Skeletal muscle tissue (tissue), 4 donors: Measurements from ENCODE around the gene SNX25. TPM values are rescaled to one million over a fixed set of nuclear protein-coding genes. Genes with fewer than 3 reads are reported as not detected.

Experiments used
- H3K27ac ChIP-seq: one replicate; pipeline ENCODE4 v1.7.0; 2013; ENCODE audit warnings: mild to moderate bottlenecking, low read depth, low read length, inconsistent platforms
- H3K27me3 ChIP-seq, 3 donors: one replicate each; pipeline ENCODE4 v1.7.0; 2013; ENCODE audit warnings: low read length in 3 of 3; ENCODE audit not compliant: control insufficient read depth in 3 of 3, insufficient read depth in 3 of 3
- H3K36me3 ChIP-seq, 3 donors: one replicate each; pipeline ENCODE4 v1.7.0; 2013; ENCODE audit warnings: low read length in 3 of 3; ENCODE audit not compliant: control insufficient read depth in 3 of 3, insufficient read depth in 3 of 3
- H3K4me1 ChIP-seq, 3 donors: one replicate each; pipeline ENCODE4 v1.7.0; 2013; ENCODE audit warnings: low read length in 3 of 3, mild to moderate bottlenecking in 3 of 3; ENCODE audit not compliant: control insufficient read depth in 3 of 3, insufficient read depth in 3 of 3
- H3K4me3 ChIP-seq, 3 donors: one replicate each; pipeline ENCODE4 v1.7.0; 2013; ENCODE audit warnings: low read length in 3 of 3
- H3K9ac ChIP-seq, 3 donors: one replicate each; pipeline ENCODE4 v1.7.0; 2013; ENCODE audit warnings: low read length in 3 of 3, mild to moderate bottlenecking in 3 of 3, moderate library complexity in 2 of 3, low read depth in 1 of 3
- H3K9me3 ChIP-seq, 3 donors: one replicate each; pipeline ENCODE4 v1.7.0; 2013; ENCODE audit warnings: low read length in 3 of 3; ENCODE audit not compliant: control insufficient read depth in 3 of 3
- total RNA-seq: library from RNA; depleted of rRNA; stranded (reverse); fragments of >200 nt; gene quantifications from one replicate; pipeline ENCODE4 v1.2.3, GENCODE V29; 2014
- donor health status: Osteomylitis.

Gene SNX25
- total RNA-seq, 1 donor from 2014 or later: 12.5 TPM

DNA sequence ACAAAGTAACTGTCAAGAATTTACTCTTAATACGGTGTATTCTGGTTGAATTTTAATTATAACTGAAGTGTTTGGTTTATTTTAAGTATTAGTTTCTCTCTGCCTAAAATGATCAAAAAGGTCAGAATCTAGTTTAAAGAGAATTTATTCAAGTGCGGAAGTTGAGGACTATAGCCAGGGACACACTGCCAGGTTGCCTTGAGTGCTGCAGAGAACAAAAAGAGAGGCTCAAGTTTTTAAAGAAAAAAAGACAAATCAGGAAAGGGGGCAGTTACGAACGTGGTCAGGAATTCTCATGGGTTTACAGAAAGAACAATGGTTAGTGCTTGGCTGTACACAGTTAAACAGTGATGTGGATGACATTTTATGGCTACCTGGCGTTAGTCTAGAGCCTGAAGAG, 81.3 kb downstream of the SNX25 start:
- Histone ChIP-seq H3K4me1 (no peaks in the 10 kb centered on the region), H3K9me3 (no peaks in the 10 kb centered on the region), H3K4me3 (no peak overlapping the region), H3K27ac (no peak overlapping the region), H3K9ac (no peak overlapping the region), H3K27me3 (no peaks in the 10 kb centered on the region), H3K36me3 (peaks cover 0 to 24% (median 14%) of the 10 kb centered on the region in 3 donors)

DNA sequence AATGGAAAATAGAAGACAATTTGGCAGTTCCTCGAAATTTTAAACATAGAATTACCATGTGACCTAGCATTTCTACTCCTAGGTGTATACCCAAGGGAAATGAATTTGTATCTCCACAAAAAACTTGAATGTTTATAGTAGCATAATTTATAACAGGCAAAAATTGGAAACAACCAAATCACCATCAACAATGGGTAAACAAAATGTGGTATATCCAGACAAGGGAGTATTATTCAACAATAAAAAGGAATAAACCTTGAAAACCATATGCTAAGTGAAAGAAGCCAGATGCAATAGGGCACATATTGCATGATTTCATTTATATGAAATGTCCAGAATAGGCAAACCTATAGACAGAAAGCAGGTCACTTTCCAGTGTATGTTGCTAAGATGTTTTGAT, 83.8 kb downstream of the SNX25 start:
- Histone ChIP-seq H3K27me3 (no peaks in the 10 kb centered on the region), H3K9ac (no peak overlapping the region), H3K4me3 (no peak overlapping the region), H3K9me3 (no peaks in the 10 kb centered on the region), H3K4me1 (no peaks in the 10 kb centered on the region), H3K27ac (no peak overlapping the region), H3K36me3 (peaks cover 0 to 24% (median 14%) of the 10 kb centered on the region in 3 donors)

DNA sequence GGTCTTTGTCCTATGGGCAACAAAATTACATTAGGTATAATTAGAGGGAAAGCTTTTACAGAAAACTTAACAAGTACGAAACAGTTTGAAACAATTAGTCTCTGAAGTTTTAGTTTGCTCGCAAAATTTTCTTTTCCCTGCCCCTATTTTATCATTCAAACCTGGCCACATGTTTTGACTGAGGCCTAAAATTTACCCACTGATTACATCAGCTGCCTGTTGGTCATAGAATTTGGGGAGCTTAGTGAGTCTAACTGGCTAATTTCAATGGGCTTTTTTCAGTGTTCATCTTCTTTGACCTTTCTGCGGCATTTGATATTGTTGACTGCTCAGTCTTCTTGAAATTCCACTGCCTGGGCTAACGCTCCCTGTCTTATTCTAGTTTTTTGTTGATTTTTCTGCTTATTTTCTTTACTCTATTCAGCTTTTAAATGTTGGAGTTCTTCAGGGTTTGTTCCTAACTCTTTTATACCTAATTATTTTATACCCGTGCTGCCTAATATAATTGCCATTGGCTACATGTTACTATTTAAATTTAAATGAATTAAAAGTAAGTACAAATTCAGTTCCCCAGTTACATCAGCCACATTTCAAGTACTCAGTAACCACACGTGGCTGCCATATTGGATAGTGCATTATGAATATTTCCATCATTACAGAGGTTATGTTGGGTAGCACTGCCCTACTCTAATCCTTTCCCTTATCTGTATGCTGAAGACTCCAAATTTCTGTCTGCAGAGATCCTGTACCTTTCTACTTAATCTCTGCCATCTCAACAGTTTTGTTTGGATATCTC, 87.5 kb downstream of the SNX25 start:
- H3K27me3 ChIP-seq: no peaks in the 10 kb centered on the region
- H3K36me3 ChIP-seq: peaks cover 0 to 11% (median 10%) of the 10 kb centered on the region in 3 donors
- H3K9ac ChIP-seq: no peak overlapping the region
- no peaks in the 10 kb centered on the region for H3K4me1 ChIP-seq
- H3K27ac ChIP-seq: no peak overlapping the region
- H3K9me3 ChIP-seq: no peaks in the 10 kb centered on the region
- no peak overlapping the region for H3K4me3 ChIP-seq

DNA sequence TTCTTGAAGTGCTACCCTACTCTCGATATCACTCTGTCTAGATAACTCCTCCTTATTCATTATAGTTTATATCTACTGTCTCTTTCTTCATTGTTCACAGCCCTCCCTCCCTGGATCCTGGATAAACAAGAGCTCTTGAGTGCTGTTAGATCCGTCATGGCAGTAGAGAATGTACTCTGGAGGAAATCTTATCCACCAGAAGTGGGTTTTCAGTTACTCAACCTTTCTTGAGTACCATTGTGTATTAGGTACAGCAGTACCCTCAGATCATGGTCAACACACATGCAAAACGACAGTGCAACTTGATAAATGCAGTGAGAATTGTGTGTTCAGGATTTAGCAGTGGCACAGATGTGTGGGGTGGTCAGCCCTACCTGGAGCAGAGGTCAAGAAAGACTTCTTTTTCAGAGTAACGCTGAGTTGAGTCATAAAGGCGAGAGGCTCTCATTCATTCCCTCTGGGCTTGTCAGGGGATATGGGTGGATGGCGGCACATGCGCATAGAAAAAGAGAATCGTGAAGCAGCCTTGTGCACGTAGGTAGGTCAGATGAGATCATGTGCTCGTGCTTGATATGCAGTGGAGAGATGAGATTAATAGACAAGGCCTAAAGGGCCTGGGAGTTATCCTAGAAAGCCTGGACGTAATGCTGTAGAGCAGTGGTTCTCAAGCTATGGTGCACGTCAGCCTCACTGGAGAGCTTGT, 89.5 kb downstream of the SNX25 start:
- Histone ChIP-seq H3K27me3 (no peaks in the 10 kb centered on the region), H3K9ac (no peak overlapping the region), H3K4me1 (no peaks in the 10 kb centered on the region), H3K4me3 (no peak overlapping the region), H3K36me3 (peaks cover 0 to 10% (median 4%) of the 10 kb centered on the region in 3 donors), H3K27ac (no peak overlapping the region), H3K9me3 (no peaks in the 10 kb centered on the region)

DNA sequence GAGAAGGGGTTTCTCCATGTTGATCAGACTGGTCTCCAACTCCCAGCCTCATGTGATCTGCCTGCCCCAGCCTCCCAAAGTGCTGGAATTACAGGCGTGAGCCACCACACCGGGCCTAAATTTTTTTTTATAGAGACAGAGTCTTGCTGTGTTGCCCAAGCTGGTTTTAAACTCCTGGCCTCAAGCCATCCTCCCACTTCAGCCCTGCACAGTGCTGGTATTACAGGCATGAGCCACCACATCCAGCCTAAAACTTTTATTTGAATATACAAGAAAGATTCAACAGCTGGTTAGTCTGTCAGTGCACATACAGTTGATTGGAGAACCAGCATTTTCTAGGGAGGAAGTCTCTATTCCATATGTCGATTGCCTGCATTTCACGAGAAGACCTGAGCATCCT, 95.1 kb downstream of the SNX25 start:
- Histone ChIP-seq H3K9ac (no peak overlapping the region), H3K27me3 (no peaks in the 10 kb centered on the region)

DNA sequence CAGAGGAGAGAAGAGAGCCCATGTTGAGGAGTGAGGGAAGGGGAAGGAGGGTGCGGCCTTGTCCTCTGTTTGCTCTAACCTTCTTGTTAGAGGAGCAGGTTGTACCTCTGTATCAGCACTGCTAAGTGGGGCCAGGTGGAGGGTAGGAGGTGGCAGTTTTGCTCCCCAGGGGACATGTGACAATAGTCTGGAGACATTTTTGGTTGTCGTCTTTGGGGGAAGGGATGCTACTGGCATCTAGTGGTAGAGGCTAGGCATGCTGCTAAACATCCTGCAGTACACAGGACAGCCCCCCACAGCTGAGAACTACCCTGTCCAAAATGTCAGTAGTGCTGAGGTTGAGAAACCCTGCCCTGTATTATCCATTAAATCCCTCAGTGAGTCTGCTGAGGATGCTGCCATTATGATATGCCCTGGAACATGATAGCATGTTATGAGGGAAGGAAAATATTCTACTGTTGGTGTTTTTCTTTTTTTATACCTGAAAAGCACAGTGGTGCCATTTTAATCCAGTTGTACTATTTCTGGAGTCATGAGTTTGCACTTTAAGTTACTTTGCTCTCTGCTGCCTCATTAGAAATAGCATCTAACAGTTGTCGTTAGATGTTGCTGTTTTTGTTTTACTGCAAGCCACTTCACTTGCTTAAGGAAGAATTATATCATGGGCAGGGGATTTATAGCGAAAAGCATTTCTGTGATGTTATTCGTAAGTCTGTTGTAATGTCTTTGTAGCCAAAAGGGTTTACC, 95.7 kb downstream of the SNX25 start:
- H3K36me3 ChIP-seq: no peaks in the 10 kb centered on the region
- no peaks in the 10 kb centered on the region for H3K27me3 ChIP-seq
- H3K27ac ChIP-seq: no peak overlapping the region
- H3K4me3 ChIP-seq: no peak overlapping the region
- no peak overlapping the region for H3K9ac ChIP-seq
- peaks cover 0 to 8% (median 3%) of the 10 kb centered on the region in 3 donors for H3K4me1 ChIP-seq
- H3K9me3 ChIP-seq: no peaks in the 10 kb centered on the region

More for the DNA sequence above, 95.1 kb downstream of the SNX25 start:
- Histone ChIP-seq H3K27ac (no peak overlapping the region), H3K9me3 (no peaks in the 10 kb centered on the region), H3K4me1 (peaks cover 0 to 8% (median 3%) of the 10 kb centered on the region in 3 donors), H3K4me3 (no peak overlapping the region), H3K36me3 (no peaks in the 10 kb centered on the region)

DNA sequence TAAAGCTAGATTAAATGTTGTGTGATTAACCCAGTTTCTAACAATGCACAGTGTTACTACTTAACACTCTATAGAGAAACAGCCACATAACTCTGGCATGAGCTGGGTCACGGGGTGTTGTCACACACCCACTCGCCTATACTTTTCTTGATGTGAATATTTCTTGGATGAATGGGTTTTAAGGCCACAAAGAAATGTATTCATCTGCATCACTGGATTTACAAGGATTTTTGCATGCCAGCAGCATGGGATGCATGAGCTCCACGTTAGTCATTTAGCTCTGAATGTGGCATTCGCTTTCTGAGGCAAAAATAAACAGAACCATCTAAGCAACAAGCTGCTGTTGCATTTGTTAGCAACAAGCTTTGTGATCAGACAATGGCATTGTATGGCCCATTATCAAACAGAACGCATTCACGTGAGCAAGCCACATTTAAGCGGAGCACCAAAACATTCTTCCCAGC, 96.6 kb downstream of the SNX25 start:
- H3K9ac ChIP-seq: no peak overlapping the region
- no peak overlapping the region for H3K4me3 ChIP-seq
- H3K27ac ChIP-seq: no peak overlapping the region
- peaks cover 0 to 3% (median 0%) of the 10 kb centered on the region in 3 donors for H3K36me3 ChIP-seq
- H3K27me3 ChIP-seq: no peaks in the 10 kb centered on the region
- H3K4me1 ChIP-seq: peaks cover 0 to 8% (median 3%) of the 10 kb centered on the region in 3 donors
- H3K9me3 ChIP-seq: no peaks in the 10 kb centered on the region

DNA sequence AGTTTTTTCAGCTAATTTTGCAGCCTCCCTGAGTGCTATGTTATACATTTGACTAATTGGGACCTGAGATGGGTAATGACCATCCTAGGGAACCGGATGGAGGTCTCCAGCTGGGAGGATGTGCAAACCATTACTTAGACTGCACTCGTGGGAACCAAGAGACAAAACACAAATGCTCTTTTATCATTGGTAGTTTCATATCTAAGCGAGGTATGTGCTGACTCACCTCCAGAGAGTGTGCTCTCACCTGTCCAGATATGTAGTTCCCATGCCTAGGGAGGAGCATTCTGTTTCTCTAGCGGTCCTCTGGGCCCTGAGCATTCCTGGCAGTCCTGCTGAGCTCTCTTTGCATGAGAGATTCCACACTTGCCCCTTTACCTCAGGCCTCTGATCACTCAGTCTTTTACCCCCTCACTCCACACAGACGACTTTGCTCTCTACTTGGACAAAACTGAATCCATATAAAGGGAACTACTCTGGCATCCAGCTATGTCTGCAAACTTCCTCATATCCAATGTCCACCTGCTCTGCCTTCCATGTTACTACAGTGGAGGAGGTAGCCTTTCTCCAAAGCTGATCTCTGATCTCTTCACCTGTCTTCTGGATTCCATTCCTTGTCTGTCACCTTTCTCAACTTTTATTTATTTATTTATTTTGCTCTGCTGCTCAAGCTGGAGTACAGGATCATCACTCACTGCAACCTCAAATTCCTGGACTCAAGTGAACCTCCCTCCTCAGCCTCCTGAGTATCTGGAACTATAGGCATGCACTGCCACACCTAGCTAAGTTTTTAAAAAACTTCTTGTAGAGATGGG, 97.9 kb downstream of the SNX25 start:
- Histone ChIP-seq H3K4me1 (peaks cover 0 to 8% (median 3%) of the 10 kb centered on the region in 3 donors), H3K4me3 (no peak overlapping the region), H3K9ac (no peak overlapping the region), H3K9me3 (no peaks in the 10 kb centered on the region), H3K27me3 (no peaks in the 10 kb centered on the region), H3K36me3 (peaks cover 4 to 10% (median 7%) of the 10 kb centered on the region in 3 donors), H3K27ac (no peak overlapping the region)

DNA sequence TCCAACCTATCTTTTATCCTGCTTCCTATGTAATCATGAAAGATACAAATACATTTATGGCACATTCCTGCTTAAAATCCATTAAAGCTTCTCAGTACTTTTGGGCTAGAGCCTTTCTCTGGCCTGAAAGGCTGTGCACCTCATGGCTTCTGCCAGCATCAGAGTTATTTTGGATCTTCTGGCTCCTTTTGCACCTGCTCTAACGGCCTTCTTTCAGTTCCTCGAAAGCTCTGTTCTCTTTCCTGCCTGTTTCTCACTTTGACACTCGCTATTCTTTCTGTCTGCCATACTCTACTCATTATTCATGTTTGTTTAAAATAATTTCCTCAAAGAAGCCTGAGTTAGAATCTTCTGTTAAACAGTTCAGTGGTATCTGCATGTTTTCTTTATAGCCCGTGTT, 100.4 kb downstream of the SNX25 start:
- Histone ChIP-seq H3K9me3 (no peaks in the 10 kb centered on the region), H3K27me3 (no peaks in the 10 kb centered on the region), H3K4me3 (no peak overlapping the region), H3K36me3 (peaks cover 4 to 16% (median 12%) of the 10 kb centered on the region in 3 donors), H3K4me1 (peaks cover 0 to 7% (median 3%) of the 10 kb centered on the region in 3 donors), H3K27ac (no peak overlapping the region), H3K9ac (no peak overlapping the region)
